Fibroblast of the aortic adventitia (primary cell): ENCODE measurements around the gene C17orf58. TPM values are rescaled to one million over a fixed set of nuclear protein-coding genes. Genes with fewer than 3 reads are reported as not detected.
"Not testable (repeated sequence)": the region's sequence is repeated elsewhere in the genome, so short reads cannot be mapped to it uniquely, and the experiment has no call there.

Source experiments
- DNase-seq: peaks from one replicate; pipeline ENCODE4 v3.0.0-alpha.2; 2010; ENCODE audit warnings: low read depth
- H3K4me3 ChIP-seq: 2 replicates; pipeline ENCODE4 v1.5.1; 2011; ENCODE audit warnings: low read depth, mild to moderate bottlenecking, control low read depth, low read length, moderate library complexity
- CTCF ChIP-seq: IDR thresholded peaks from 2 replicates; pipeline ENCODE4 v1.5.1; 2011; ENCODE audit warnings: mild to moderate bottlenecking, low read length, control low read depth, inconsistent platforms; ENCODE audit not compliant: insufficient read depth
- total RNA-seq: library from RNA; depleted of rRNA; stranded (reverse); fragments of >200 nt; gene quantifications from 2 replicates; pipeline ENCODE4 v1.2.3, GENCODE V29; 2012; ENCODE audit warnings: low replicate concordance

Gene C17orf58
- total RNA-seq, 1 donor, result 11.7 TPM

GRCh38 chr17:67974598-67975066 lies 21.6 kb downstream of the C17orf58 start:
- H3K4me3 ChIP-seq, result no peak overlapping the region
- DNase-seq, result no peak
- TF ChIP-seq CTCF, result no peak

GRCh38 chr17:67974185-67974584 lies 22.1 kb downstream of the C17orf58 start:
- no peak for DNase-seq
- H3K4me3 ChIP-seq, result no peak overlapping the region
- no peak for TF ChIP-seq CTCF

- no peak overlapping the region for H3K4me3 ChIP-seq
- DNase-seq, result no peak
- TF ChIP-seq CTCF, result no peak
Measured at GRCh38 chr17:67970783-67971182, 25.5 kb downstream of the C17orf58 start.

- peak; percentile 85 for DNase-seq
- peak; percentile 53 for TF ChIP-seq CTCF
- H3K4me3 ChIP-seq, result not testable (repeated sequence)
Measured at GRCh38 chr17:67963145-67963572, 33.1 kb downstream of the C17orf58 start.

GRCh38 chr17:67962156-67962555 lies 34.1 kb downstream of the C17orf58 start:
- H3K4me3 ChIP-seq, DNase-seq: not testable (repeated sequence)

- not testable (repeated sequence) for H3K4me3 ChIP-seq
- peak; percentile 5 for DNase-seq
Measured at GRCh38 chr17:67960276-67960675, 36.0 kb downstream of the C17orf58 start.

GRCh38 chr17:67959510-67959909 lies 36.8 kb downstream of the C17orf58 start:
- no peak overlapping the region for H3K4me3 ChIP-seq
- no peak for TF ChIP-seq CTCF
- DNase-seq, result no peak

GRCh38 chr17:67950945-67951344 lies 45.3 kb downstream of the C17orf58 start:
- TF ChIP-seq CTCF, result no peak
- DNase-seq, result no peak
- no peak overlapping the region for H3K4me3 ChIP-seq
